Measurements from ENCODE around the gene BANF2.

DNA sequence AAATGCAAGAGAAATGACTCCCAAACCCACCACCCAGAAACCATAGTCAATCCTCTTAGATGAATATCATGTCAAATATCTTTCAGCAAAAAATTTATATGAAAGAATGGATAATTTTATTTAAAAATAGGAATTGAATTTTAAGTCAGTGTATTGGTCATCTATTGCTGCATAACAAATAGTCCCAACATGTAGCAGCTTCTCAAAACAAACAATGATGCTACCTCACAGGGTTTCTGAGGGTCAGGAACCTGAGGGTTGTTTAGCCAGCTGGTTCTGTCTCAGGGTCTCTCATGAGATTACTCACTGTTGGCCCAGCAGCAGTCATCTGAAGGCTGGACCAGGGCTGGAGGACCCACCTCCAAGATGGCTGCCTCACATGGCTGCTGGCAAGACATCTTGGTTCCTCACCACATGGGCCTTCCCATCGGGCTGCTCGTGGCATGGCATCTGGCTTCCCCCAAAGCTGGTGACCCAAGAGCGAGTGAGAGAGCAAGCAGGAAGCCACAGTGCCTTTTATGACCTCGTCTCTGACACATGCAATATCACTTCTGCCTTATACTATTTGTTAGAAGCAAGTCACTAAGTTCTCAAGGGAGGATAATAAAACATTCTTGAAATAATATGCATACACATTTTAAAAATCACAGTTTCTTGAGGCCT, 36.3 kb downstream of the BANF2 start:
- TF ChIP-seq, protein P1, sequence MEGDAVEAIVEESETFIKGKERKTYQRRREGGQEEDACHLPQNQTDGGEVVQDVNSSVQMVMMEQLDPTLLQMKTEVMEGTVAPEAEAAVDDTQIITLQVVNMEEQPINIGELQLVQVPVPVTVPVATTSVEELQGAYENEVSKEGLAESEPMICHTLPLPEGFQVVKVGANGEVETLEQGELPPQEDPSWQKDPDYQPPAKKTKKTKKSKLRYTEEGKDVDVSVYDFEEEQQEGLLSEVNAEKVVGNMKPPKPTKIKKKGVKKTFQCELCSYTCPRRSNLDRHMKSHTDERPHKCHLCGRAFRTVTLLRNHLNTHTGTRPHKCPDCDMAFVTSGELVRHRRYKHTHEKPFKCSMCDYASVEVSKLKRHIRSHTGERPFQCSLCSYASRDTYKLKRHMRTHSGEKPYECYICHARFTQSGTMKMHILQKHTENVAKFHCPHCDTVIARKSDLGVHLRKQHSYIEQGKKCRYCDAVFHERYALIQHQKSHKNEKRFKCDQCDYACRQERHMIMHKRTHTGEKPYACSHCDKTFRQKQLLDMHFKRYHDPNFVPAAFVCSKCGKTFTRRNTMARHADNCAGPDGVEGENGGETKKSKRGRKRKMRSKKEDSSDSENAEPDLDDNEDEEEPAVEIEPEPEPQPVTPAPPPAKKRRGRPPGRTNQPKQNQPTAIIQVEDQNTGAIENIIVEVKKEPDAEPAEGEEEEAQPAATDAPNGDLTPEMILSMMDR (IDR thresholded peaks at IDR 0.05): no peak
- TF ChIP-seq POLR2AphosphoS5 (IDR thresholded peaks at IDR 0.05) (no peak), POLR2A (IDR thresholded peaks at IDR 0.05) (no peak)

Data from prostate gland (tissue), 2 donors.